Measurements from ENCODE around the gene GNAS.

GRCh38 chr20:58863044-58863790 lies 10.7 kb downstream of the GNAS start:
- TF ChIP-seq CTCF (conservative IDR thresholded peaks at IDR 0.05): no peak
- TF ChIP-seq ZFX (IDR thresholded peaks at IDR 0.05): no peak

Data from C4-2B (cell line).